Caco-2 (cell line): Measurements from ENCODE around the gene IL1F10. TPM values are rescaled to one million over a fixed set of nuclear protein-coding genes. Genes with fewer than 3 reads are reported as not detected.

Experiments used
- BruUV-seq: library from RNA; stranded (reverse); fragments of 400-500 nt; replicated peaks from 2 replicates; lab custom pipeline; 2021; lab: Mats Ljungman, UMichigan
- CTCF ChIA-PET: fragments of 300-600 bp; sonication (Branson Sonifier 250); formaldehyde crosslinking; loops from one replicate; lab custom pipeline; 2022; ENCODE audit warnings: antibody characterized with exemption; lab: Charles Lee
- POLR2A ChIA-PET: fragments of 300-600 bp; sonication (Branson Sonifier 250); formaldehyde crosslinking; loops from one replicate; lab custom pipeline; 2022; ENCODE audit warnings: antibody characterized with exemption; lab: Charles Lee
- DNase-seq, 2 experiments: peaks; one replicate each; pipeline versions ENCODE4 v3.0.0 to v3.0.0-alpha.2; 2020 to 2022
- H3K27me3 ChIP-seq: replicated peaks from 2 replicates; pipeline ENCODE4 v1.6.0; 2011; ENCODE audit warnings: low read length; ENCODE audit not compliant: control insufficient read depth, insufficient read depth
- H3K36me3 ChIP-seq: 2 replicates; pipeline ENCODE4 v1.5.1; 2011; ENCODE audit warnings: low read length; ENCODE audit not compliant: control insufficient read depth, insufficient read depth
- H3K4me1 ChIP-seq: fragments of 250-450 bp; sonication (Bioruptor Pico); 2 replicates; pipeline ENCODE4 v1.5.1; 2020; ENCODE audit warnings: mild to moderate bottlenecking
- H3K4me3 ChIP-seq: 2 replicates; pipeline ENCODE4 v1.5.1; 2011; ENCODE audit warnings: low read depth, mild to moderate bottlenecking, control low read depth, low read length
- H3K9me3 ChIP-seq: fragments of 250-450 bp; sonication (Bioruptor Pico); 2 replicates; pipeline ENCODE4 v1.5.1; 2020; ENCODE audit warnings: mild to moderate bottlenecking, moderate library complexity
- H3K27ac Mint-ChIP-seq: one replicate; pipeline ENCODE4 v1.8.0; 2022; ENCODE audit warnings: mixed read lengths; ENCODE audit not compliant: unreplicated experiment
- H3K27me3 Mint-ChIP-seq: one replicate; pipeline ENCODE4 v1.8.0; 2022; ENCODE audit warnings: mixed read lengths; ENCODE audit not compliant: insufficient read depth, unreplicated experiment
- H3K36me3 Mint-ChIP-seq: one replicate; pipeline ENCODE4 v1.8.0; 2022; ENCODE audit warnings: mild to moderate bottlenecking, mixed read lengths; ENCODE audit not compliant: insufficient read depth, unreplicated experiment
- H3K4me1 Mint-ChIP-seq: one replicate; pipeline ENCODE4 v1.8.0; 2022; ENCODE audit warnings: low read depth, mixed read lengths; ENCODE audit not compliant: unreplicated experiment
- H3K4me3 Mint-ChIP-seq: one replicate; pipeline ENCODE4 v1.8.0; 2022; ENCODE audit warnings: mild to moderate bottlenecking, moderate library complexity, mixed read lengths; ENCODE audit not compliant: unreplicated experiment
- H3K9me3 Mint-ChIP-seq: one replicate; pipeline ENCODE4 v1.8.0; 2022; ENCODE audit warnings: mixed read lengths; ENCODE audit not compliant: unreplicated experiment
- intact Hi-C: fragments of 100-400 bp; cut with micrococcal nuclease; formaldehyde crosslinking; loops from one replicate; pipeline ENCODE4 v1.10.0; 2022; ENCODE audit not compliant: unreplicated experiment
- total RNA-seq: library from RNA; stranded (reverse); gene quantifications from 2 replicates; pipeline ENCODE4 v1.2.3, GENCODE V29; 2022
- TF ChIP-seq, protein P1 (sequence below), 2 experiments: fragments of 200-600 bp in 1 of 2; IDR thresholded peaks; 1 replicate in 1 of 2; 2 replicates in 1 of 2; pipeline versions ENCODE4 v1.5.1 to v1.8.0; 2011 to 2022; ENCODE audit warnings: antibody characterized with exemption in 1 of 2, control low read depth in 1 of 2, inconsistent platforms in 1 of 2, low read depth in 1 of 2, low read length in 1 of 2, mild to moderate bottlenecking in 1 of 2, moderate library complexity in 1 of 2; ENCODE audit not compliant: insufficient read depth in 1 of 2, severe bottlenecking in 1 of 2, unreplicated experiment in 1 of 2

IL1F10 gene
- total RNA-seq, 1 experiment from 2014 or later: not detected

GRCh38 chr2:113111823-113112287, 44.1 kb downstream of the IL1F10 start:
- ChIA-PET POLR2A (no interaction called here), CTCF (interaction anchor here (0.6 to 0.9 kb wide), 2 partner anchors 44 to 93 kb away, joined by 3 to 5 read pairs; no protein-coding TSS in a partner anchor)
- H3K36me3 Mint-ChIP-seq: no peaks in the 10 kb centered on the region
- no peaks in the 10 kb centered on the region for H3K9me3 Mint-ChIP-seq
- no TSS peak for BruUV-seq
- Histone ChIP-seq H3K27me3 (no peaks in the 10 kb centered on the region), H3K36me3 (no peaks in the 10 kb centered on the region), H3K4me3 (no peak overlapping the region), H3K4me1 (no peaks in the 10 kb centered on the region), H3K9me3 (no peaks in the 10 kb centered on the region)
- no peak overlapping the region for H3K27ac Mint-ChIP-seq
- TF ChIP-seq, protein P1, sequence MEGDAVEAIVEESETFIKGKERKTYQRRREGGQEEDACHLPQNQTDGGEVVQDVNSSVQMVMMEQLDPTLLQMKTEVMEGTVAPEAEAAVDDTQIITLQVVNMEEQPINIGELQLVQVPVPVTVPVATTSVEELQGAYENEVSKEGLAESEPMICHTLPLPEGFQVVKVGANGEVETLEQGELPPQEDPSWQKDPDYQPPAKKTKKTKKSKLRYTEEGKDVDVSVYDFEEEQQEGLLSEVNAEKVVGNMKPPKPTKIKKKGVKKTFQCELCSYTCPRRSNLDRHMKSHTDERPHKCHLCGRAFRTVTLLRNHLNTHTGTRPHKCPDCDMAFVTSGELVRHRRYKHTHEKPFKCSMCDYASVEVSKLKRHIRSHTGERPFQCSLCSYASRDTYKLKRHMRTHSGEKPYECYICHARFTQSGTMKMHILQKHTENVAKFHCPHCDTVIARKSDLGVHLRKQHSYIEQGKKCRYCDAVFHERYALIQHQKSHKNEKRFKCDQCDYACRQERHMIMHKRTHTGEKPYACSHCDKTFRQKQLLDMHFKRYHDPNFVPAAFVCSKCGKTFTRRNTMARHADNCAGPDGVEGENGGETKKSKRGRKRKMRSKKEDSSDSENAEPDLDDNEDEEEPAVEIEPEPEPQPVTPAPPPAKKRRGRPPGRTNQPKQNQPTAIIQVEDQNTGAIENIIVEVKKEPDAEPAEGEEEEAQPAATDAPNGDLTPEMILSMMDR (IDR thresholded peaks at IDR 0.05; ENCODE audit: insufficient read depth in 1 of 2, low read depth in 1 of 2, low read length in 1 of 2, severe bottlenecking in 1 of 2, unreplicated experiment in 1 of 2): no peak
- H3K27me3 Mint-ChIP-seq: no peaks in the 10 kb centered on the region
- no peak overlapping the region for H3K4me3 Mint-ChIP-seq
- intact Hi-C loops: no loop called here
- peaks cover 7% of the 10 kb centered on the region for H3K4me1 Mint-ChIP-seq
- no peak for DNase-seq

- H3K9me3 ChIP-seq: no peaks in the 10 kb centered on the region
- DNase-seq: no peak
- no peaks in the 10 kb centered on the region for H3K4me1 ChIP-seq
- Mint-ChIP-seq H3K4me1 (peaks cover 7% of the 10 kb centered on the region), H3K9me3 (no peaks in the 10 kb centered on the region), H3K36me3 (no peaks in the 10 kb centered on the region), H3K27me3 (no peaks in the 10 kb centered on the region), H3K27ac (no peak overlapping the region), H3K4me3 (no peak overlapping the region)
- no TSS peak for BruUV-seq
- intact Hi-C loops: no loop called here
- no peaks in the 10 kb centered on the region for H3K27me3 ChIP-seq
- ChIA-PET POLR2A (no interaction called here), CTCF (interaction anchor here (0.6 kb wide), 1 partner anchor 93 kb away, joined by 5 read pairs; no protein-coding TSS in a partner anchor)
- TF ChIP-seq, protein P1 (IDR thresholded peaks at IDR 0.05; ENCODE audit: insufficient read depth in 1 of 2, low read depth in 1 of 2, low read length in 1 of 2, severe bottlenecking in 1 of 2, unreplicated experiment in 1 of 2): no peak
- H3K36me3 ChIP-seq: no peaks in the 10 kb centered on the region
- H3K4me3 ChIP-seq: no peak overlapping the region
Measured at GRCh38 chr2:113112441-113112840, 44.7 kb downstream of the IL1F10 start.

GRCh38 chr2:113112871-113113270, 45.1 kb downstream of the IL1F10 start:
- no TSS peak for BruUV-seq
- H3K4me3 Mint-ChIP-seq: no peak overlapping the region
- H3K36me3 Mint-ChIP-seq: no peaks in the 10 kb centered on the region
- DNase-seq: no peak
- ChIA-PET CTCF (no interaction called here), POLR2A (no interaction called here)
- H3K36me3 ChIP-seq: no peaks in the 10 kb centered on the region
- H3K27me3 Mint-ChIP-seq: no peaks in the 10 kb centered on the region
- peaks cover 7% of the 10 kb centered on the region for H3K4me1 Mint-ChIP-seq
- no peaks in the 10 kb centered on the region for H3K4me1 ChIP-seq
- H3K27me3 ChIP-seq: no peaks in the 10 kb centered on the region
- no peaks in the 10 kb centered on the region for H3K9me3 ChIP-seq
- intact Hi-C loops: no loop called here
- H3K4me3 ChIP-seq: no peak overlapping the region
- TF ChIP-seq, protein P1 (IDR thresholded peaks at IDR 0.05; ENCODE audit: insufficient read depth in 1 of 2, low read depth in 1 of 2, low read length in 1 of 2, severe bottlenecking in 1 of 2, unreplicated experiment in 1 of 2): no peak
- no peaks in the 10 kb centered on the region for H3K9me3 Mint-ChIP-seq
- no peak overlapping the region for H3K27ac Mint-ChIP-seq
